ENCODE measurements around the gene CELA1.

- TF ChIP-seq CTCF (conservative IDR thresholded peaks at IDR 0.05; ENCODE audit: low read length) (no peak), EZH2phosphoT487 (IDR thresholded peaks at IDR 0.05; ENCODE audit: borderline replicate concordance, low read depth, low read length) (no peak)
These were observed 43.0 kb upstream of the CELA1 start for GRCh38 chr12:51389302-51389999.

All from OCI-LY7 (cell line).